ENCODE results near the gene CTNNBL1. TPM values are rescaled to one million over a fixed set of nuclear protein-coding genes. Genes with fewer than 3 reads are reported as not detected.

The CTNNBL1 gene
- total and polyA plus RNA-seq, 2 donors (not counting 1 experiment from before 2014, with no cell fraction given): 31.3 to 39.0 TPM

- Histone ChIP-seq H2AFZ (ENCODE audit: low read length) (no peak overlapping the region), H3K27me3 (ENCODE audit: control insufficient read depth, insufficient read depth, low read length) (no peaks in the 10 kb centered on the region), H4K20me1 (ENCODE audit: control insufficient read depth, extremely low read depth, insufficient read depth, low read length) (no peaks in the 10 kb centered on the region), H3K4me3 (replicated peaks in 1 of 4; ENCODE audit: control extremely low read depth in 1 of 4, insufficient read depth in 1 of 4, low read depth in 3 of 4, low read length in 4 of 4) (no peak overlapping the region), H3K27ac (ENCODE audit: insufficient read depth, low read length) (no peak overlapping the region), H3K4me2 (ENCODE audit: extremely low read depth, insufficient read depth, low read length) (no peak overlapping the region), H3K9ac (ENCODE audit: insufficient read depth, low read length) (no peak overlapping the region), H3K79me2 (ENCODE audit: control insufficient read depth, insufficient read depth, low read length) (no peaks in the 10 kb centered on the region), H3K4me1 (ENCODE audit: control insufficient read depth, extremely low read depth, insufficient read depth, low read length) (no peaks in the 10 kb centered on the region), H3K36me3 (ENCODE audit: control insufficient read depth, insufficient read depth, low read length) (no peaks in the 10 kb centered on the region), H3K9me3 (ENCODE audit: control insufficient read depth, insufficient read depth, low read depth, low read length) (no peaks in the 10 kb centered on the region)
- no peak for TF ChIP-seq EZH2 (IDR thresholded peaks at IDR 0.05; ENCODE audit: low read length, missing control alignments)
- no peak for TF ChIP-seq CTCF (conservative IDR thresholded peaks at IDR 0.05 in 1 of 2, IDR thresholded peaks at IDR 0.05 in 1 of 2; ENCODE audit: low read depth in 1 of 2, low read length in 2 of 2)
- DNase-seq (ENCODE audit: low read depth in 2 of 2): no peak
Observed at GRCh38 chr20:37726321-37726720, 32.5 kb downstream of the CTNNBL1 start.

- Histone ChIP-seq H2AFZ (ENCODE audit: low read length) (no peak overlapping the region), H3K4me1 (ENCODE audit: control insufficient read depth, extremely low read depth, insufficient read depth, low read length) (no peaks in the 10 kb centered on the region), H3K79me2 (ENCODE audit: control insufficient read depth, insufficient read depth, low read length) (no peaks in the 10 kb centered on the region), H3K27me3 (ENCODE audit: control insufficient read depth, insufficient read depth, low read length) (no peaks in the 10 kb centered on the region), H3K36me3 (ENCODE audit: control insufficient read depth, insufficient read depth, low read length) (no peaks in the 10 kb centered on the region), H3K4me2 (ENCODE audit: extremely low read depth, insufficient read depth, low read length) (no peak overlapping the region), H3K9ac (ENCODE audit: insufficient read depth, low read length) (no peak overlapping the region), H3K9me3 (ENCODE audit: control insufficient read depth, insufficient read depth, low read depth, low read length) (no peaks in the 10 kb centered on the region), H3K4me3 (replicated peaks in 1 of 4; ENCODE audit: control extremely low read depth in 1 of 4, insufficient read depth in 1 of 4, low read depth in 3 of 4, low read length in 4 of 4) (no peak overlapping the region), H3K27ac (ENCODE audit: insufficient read depth, low read length) (no peak overlapping the region), H4K20me1 (ENCODE audit: control insufficient read depth, extremely low read depth, insufficient read depth, low read length) (no peaks in the 10 kb centered on the region)
- peak in 1 of 2 donors; percentile 27 for DNase-seq (ENCODE audit: low read depth in 2 of 2)
- TF ChIP-seq CTCF (conservative IDR thresholded peaks at IDR 0.05 in 1 of 2, IDR thresholded peaks at IDR 0.05 in 1 of 2; ENCODE audit: low read depth in 1 of 2, low read length in 2 of 2) (no peak), EZH2 (IDR thresholded peaks at IDR 0.05; ENCODE audit: low read length, missing control alignments) (no peak)
Observed at GRCh38 chr20:37726971-37727956, 33.4 kb downstream of the CTNNBL1 start.

GRCh38 chr20:37727957-37728634 lies 34.3 kb downstream of the CTNNBL1 start:
- H3K27me3 ChIP-seq (ENCODE audit: control insufficient read depth, insufficient read depth, low read length): no peaks in the 10 kb centered on the region
- H3K9me3 ChIP-seq (ENCODE audit: control insufficient read depth, insufficient read depth, low read depth, low read length): no peaks in the 10 kb centered on the region
- H4K20me1 ChIP-seq (ENCODE audit: control insufficient read depth, extremely low read depth, insufficient read depth, low read length): no peaks in the 10 kb centered on the region
- TF ChIP-seq CTCF (conservative IDR thresholded peaks at IDR 0.05 in 1 of 2, IDR thresholded peaks at IDR 0.05 in 1 of 2; ENCODE audit: low read depth in 1 of 2, low read length in 2 of 2): no peak
- TF ChIP-seq EZH2 (IDR thresholded peaks at IDR 0.05; ENCODE audit: low read length, missing control alignments): no peak
- H3K4me3 ChIP-seq (replicated peaks in 1 of 4; ENCODE audit: control extremely low read depth in 1 of 4, insufficient read depth in 1 of 4, low read depth in 3 of 4, low read length in 4 of 4): no peak overlapping the region
- no peaks in the 10 kb centered on the region for H3K36me3 ChIP-seq (ENCODE audit: control insufficient read depth, insufficient read depth, low read length)
- no peak for DNase-seq (ENCODE audit: low read depth in 2 of 2)
- H3K4me2 ChIP-seq (ENCODE audit: extremely low read depth, insufficient read depth, low read length): no peak overlapping the region
- no peak overlapping the region for H3K27ac ChIP-seq (ENCODE audit: insufficient read depth, low read length)
- H3K4me1 ChIP-seq (ENCODE audit: control insufficient read depth, extremely low read depth, insufficient read depth, low read length): no peaks in the 10 kb centered on the region
- H3K9ac ChIP-seq (ENCODE audit: insufficient read depth, low read length): no peak overlapping the region
- H3K79me2 ChIP-seq (ENCODE audit: control insufficient read depth, insufficient read depth, low read length): no peaks in the 10 kb centered on the region
- H2AFZ ChIP-seq (ENCODE audit: low read length): no peak overlapping the region
